HG02973 (cell line): ENCODE data around the gene PLXNA4.
"Not testable (repeated sequence)": the region's sequence is repeated elsewhere in the genome, so short reads cannot be mapped to it uniquely, and the experiment has no call there.

ENCODE experiments used
- ATAC-seq: cut with Tn5 transposase; IDR thresholded peaks from one replicate; pipeline ENCODE4 v1.9.1; 2021; ENCODE audit warnings: moderate library complexity; ENCODE audit not compliant: unreplicated experiment

Gene PLXNA4

GRCh38 chr7:132397070-132397469 is 179.2 kb downstream of the PLXNA4 start:
- ATAC-seq: no peak

- ATAC-seq: no peak
These were observed 180.9 kb downstream of the PLXNA4 start for GRCh38 chr7:132395361-132395760.

DNA sequence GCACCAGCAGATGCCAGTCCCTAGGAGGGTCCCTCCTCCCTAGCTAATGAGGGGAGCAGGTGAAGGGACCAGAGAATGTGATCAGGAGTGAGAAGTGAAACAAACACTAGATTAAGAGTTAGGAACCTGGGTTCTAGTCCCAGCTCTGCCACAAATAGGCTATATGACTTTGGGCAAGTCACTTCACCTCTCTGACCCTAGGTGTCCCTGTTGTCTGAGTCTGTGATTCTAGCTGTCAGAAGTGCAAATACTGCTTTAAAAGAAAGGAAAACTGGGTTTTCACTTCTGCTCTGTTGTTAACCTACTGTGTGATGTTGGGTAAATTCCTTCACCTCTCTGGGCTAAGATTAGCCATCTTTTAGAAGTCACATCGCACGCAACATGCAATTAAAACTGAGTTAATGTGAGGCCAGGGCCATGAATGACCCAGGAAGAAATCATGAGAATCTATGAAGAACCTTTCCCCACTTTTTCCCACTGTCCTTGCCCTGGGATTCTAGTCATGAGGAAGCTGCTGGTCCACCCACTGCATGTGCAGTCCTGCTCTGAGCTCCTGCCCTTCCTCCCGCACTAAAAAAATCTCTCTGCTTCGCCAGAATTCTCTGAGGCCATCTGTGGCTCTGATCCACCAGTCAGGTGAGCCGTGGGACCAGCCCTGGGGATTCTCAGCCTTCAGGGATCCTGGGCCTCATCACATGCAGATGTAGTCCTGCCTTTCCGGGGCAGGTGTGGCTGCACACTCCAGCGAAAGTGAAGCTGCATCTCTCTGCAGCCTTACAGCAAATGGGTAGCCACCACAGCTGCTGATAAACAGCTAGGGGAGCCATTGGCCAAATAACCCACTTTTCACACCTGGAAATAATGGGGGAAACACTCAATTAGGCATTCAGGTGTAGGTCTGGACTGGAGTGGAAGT is 181.7 kb downstream of the PLXNA4 start:
- no peak for ATAC-seq

DNA sequence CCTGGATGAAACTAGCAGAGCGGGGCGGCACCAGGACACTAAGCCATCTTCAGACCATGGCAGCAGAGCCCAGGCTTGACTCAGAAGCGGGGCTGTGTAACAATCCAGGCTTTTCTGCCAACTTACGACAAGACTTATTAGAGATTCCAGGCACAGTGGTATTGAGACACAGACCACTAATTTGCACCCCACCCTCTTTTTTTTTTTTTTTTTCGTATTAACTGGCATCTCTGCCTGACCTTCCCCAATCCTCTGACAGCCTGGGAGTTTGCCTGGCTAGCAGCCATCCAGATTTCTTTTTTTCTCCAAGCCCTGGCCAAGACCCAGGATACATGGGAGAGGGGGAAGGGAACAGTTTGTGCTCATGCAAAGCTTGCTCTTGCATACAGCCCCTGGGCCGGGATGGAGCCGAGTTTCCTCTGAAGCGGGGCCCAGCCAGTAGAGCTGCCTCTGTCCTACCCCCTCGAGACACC is 182.4 kb downstream of the PLXNA4 start:
- ATAC-seq: no peak

GRCh38 chr7:132392713-132393112 is 183.6 kb downstream of the PLXNA4 start:
- ATAC-seq: no peak

DNA sequence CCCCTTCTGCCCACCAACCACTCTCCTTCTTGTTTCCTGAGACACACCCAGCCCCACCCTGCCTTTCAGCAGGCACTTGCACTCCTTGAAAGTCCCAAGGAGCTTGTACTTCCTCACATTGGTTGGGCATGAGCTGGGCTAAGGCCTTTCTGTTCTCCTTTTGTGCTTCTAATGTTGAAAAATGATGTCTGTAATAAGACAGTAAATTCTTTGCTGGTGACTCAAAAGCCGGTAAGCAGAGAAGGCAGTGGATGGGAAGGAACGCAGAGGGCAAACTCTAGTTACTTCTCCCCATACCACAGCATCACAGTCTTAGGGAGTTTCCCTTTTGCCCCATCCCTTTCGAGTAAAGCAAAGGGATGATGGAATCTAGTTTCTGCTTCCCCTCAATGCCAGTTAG is 185.6 kb downstream of the PLXNA4 start:
- no peak for ATAC-seq

- not testable (repeated sequence) for ATAC-seq
These were observed 186.2 kb downstream of the PLXNA4 start for GRCh38 chr7:132390049-132390448.

DNA sequence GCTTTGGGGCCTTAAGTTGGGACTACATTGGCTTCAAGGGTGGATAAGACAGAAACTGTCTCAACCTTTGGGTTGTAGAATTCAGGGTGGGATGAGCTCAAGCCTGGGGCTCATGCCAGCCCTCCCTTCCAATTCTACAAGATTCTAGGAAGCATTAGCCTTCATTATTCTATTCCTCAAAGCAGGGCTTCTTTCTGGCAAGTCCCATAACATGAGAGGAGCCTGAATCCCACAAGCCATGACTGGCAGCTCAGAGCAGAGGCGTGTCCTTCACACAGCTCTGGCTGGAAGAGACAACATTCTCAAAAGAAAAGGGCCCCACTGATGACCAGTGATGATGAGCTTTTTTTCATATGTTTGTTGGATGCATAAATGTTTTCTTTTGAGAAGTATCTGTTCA is 187.6 kb downstream of the PLXNA4 start:
- ATAC-seq: no peak

GRCh38 chr7:132387596-132387995 is 188.7 kb downstream of the PLXNA4 start:
- no peak for ATAC-seq

DNA sequence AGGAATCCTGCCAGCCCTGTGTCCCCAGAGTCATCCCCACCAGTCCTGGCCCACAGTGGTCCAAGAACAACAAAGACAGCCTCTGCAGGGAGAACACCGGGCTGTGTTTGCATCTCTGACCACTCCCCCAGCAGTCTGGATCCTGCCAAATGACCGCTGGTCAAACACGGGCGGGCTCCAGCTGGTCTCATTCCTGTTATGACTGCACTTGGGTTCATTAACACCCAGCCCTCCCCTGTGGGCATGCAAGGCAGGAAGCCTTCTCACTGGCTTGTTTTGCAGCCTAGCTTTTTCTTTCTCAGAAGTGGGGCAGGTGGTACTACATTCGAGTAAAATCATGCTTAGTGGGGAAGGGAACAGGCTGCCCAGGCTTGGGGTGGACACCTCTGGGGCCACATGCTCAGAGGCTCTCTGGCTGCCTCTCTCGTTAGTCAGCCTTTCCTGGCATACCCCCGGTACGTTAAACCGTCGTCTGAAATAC is 190.0 kb downstream of the PLXNA4 start:
- no peak for ATAC-seq

DNA sequence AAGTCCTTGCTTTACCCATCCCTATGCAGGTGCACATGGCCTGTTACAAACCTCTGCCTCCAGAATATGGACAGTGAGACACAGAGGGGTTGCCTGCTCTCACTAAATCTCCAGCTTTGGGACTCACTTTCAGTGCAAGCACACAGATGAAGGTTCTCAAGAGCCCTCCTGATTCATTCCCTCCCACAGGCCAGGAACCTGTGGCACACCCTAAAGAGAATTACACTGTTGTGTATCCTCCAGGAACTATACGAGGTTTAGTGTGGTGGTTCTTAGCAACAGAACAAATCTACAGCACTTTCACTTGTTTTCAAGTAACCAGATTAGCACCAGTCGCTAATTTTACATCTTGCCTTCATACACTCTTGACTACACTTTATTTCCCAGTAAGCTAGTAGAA is 192.3 kb downstream of the PLXNA4 start:
- no peak for ATAC-seq

- ATAC-seq: no peak
These were observed 194.4 kb downstream of the PLXNA4 start for GRCh38 chr7:132381742-132382472.

- no peak for ATAC-seq
These were observed 196.2 kb downstream of the PLXNA4 start for GRCh38 chr7:132380059-132380458.

DNA sequence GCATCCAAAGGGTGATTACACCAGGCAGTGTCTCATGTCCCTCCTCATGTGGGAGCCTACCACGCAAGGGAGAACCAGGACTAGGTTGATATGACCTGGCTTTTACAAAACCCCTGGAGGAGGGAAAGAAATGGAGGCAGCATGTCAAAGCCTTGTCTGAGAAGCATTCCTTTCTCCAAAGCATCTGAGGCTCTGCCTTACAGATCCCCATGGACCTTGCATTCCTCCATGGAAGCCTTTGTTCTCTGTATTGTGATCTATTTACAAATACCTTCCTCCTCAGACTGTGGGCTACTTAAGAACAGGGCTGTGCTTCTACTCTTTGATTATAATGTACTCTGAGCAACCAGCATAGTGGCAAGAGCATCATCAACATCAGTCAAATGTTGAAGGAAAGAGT is 197.0 kb downstream of the PLXNA4 start:
- ATAC-seq: no peak

DNA sequence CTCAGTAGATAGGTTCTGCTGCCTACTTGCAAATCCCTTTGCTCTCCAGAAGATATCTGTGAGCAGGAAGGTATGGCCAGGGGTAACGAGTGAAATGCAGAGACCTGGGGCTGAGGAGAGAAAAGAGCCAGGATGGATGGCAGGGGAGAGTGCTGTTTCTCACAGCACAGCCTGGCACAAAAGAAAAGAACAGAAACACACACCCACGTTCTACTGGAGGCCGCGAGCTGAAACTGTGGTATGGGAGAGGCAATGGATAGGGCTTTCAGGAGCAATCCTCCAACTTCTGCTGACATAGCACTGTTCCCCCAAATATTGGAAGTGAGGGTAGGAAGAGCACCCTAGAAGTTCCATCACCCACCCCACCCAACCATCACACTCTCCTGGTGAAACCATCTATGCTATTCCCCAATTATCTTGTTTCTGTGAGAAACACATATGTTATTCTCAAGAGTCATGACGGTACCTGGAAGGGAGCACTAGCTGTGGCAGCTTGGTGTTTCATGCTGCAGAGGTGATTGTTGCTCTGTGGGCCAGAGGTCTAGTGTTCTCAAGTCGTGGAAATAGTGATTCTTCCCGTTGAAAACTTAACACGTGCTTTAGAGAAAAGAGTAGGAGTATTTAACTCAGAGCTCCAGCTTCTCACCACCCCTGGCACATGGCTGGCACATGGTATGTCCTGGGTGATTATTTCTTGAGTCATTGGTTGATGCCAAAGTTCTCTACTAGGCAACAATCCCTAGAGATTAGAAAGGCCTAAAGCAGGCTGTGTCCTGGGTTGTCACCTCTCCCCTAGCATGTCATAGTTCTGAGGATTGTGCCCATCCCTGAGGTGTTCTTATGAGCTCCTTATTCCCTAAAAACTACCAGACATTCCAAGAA is 198.3 kb downstream of the PLXNA4 start:
- no peak for ATAC-seq

DNA sequence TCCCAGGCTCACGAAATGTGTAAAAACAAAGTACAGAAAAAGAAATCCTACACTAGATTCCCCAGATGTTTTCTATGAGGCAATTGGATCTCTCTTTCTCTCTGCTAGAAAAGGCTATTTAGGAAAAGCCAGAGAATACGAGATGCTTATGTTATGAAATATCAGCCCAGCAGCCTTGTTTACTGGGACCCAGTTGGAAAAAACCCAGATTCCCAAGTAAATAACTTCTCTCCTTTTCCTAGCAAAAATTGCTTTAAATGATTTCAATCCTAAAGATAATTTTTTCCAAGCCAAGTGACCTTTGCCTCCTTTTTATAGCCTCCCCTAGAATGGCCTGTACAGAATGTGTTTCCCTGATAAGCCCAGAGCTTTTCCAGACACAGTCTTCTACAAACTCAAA is 199.3 kb downstream of the PLXNA4 start:
- ATAC-seq: no peak

- no peak for ATAC-seq
These were observed 199.8 kb downstream of the PLXNA4 start for GRCh38 chr7:132376361-132377013.

GRCh38 chr7:132373879-132374278 is 202.4 kb downstream of the PLXNA4 start:
- ATAC-seq: no peak

DNA sequence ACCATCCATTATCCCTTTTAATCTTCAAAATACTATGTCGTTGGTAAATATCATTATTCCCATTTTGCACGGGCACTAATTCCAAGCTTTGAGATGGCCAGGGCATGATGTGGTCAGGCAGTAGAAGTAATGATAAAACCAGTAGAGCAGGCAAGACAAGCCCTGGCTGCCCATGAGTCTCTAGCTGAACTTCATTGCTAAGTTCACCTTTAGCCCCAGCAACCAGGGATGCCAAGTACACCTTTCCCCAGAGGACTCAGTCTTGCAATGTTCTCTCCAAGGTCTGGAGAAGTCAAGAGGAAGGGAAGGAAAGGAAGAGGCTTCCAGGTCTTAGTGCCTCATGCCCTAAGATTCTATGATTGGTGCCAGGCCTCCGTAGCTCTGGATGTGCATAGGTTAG is 203.2 kb downstream of the PLXNA4 start:
- ATAC-seq: no peak

DNA sequence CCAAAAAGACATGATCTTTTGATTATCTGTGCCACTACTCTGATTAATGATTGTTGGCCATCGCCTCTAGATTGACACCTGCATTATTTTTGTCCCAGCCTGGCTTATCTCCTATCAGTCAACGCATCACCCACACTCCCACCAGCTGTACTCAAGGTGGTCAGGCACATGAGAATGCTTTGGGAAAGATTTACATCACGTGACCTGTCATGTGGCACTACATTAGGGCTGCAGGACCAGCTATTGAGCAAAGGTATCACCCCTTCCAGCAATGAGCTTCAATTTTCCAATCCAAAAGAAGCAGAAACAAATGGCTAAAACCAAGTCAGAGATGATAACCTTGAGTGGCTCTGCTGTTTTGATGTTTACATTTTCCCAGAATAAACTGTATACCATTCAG is 204.3 kb downstream of the PLXNA4 start:
- ATAC-seq: no peak
